Measurements from ENCODE around the gene GMNC. TPM values are rescaled to one million over a fixed set of nuclear protein-coding genes. Genes with fewer than 3 reads are reported as not detected.

The GMNC gene
- total RNA-seq, result under 0.01 and 0.26 TPM in 2 replicates

- TF ChIP-seq CTCF (IDR thresholded peaks at IDR 0.05; ENCODE audit: insufficient read depth, low read length, severe bottlenecking), result no peak
- Histone ChIP-seq H3K36me3 (ENCODE audit: control insufficient read depth, insufficient read depth, low read length) (no peaks in the 10 kb centered on the region), H3K27me3 (ENCODE audit: control insufficient read depth, insufficient read depth, low read length) (no peaks in the 10 kb centered on the region), H3K4me3 (ENCODE audit: low read depth, low read length) (peak within 1 kb of the TSS; percentile 57)
- DNase-seq (ENCODE audit: low read depth) (peak; percentile 80), FAIRE-seq (no peak)
These were observed at the start of gene GMNC for GRCh38 chr3:190862209-190863118. Gene GMNC (minus strand): TSS chr3:190862694. CDS start chr3:190862615, 79 bp downstream.

- Histone ChIP-seq H3K36me3 (ENCODE audit: control insufficient read depth, insufficient read depth, low read length) (no peaks in the 10 kb centered on the region), H3K4me3 (ENCODE audit: low read depth, low read length) (no peak overlapping the region), H3K27me3 (ENCODE audit: control insufficient read depth, insufficient read depth, low read length) (no peaks in the 10 kb centered on the region)
- FAIRE-seq (no peak), DNase-seq (ENCODE audit: low read depth) (peak; percentile 61)
- no peak for TF ChIP-seq CTCF (IDR thresholded peaks at IDR 0.05; ENCODE audit: insufficient read depth, low read length, severe bottlenecking)
These were observed 48.9 kb upstream of the GMNC start for GRCh38 chr3:190911382-190911781.

- Histone ChIP-seq H3K27me3 (ENCODE audit: control insufficient read depth, insufficient read depth, low read length) (no peaks in the 10 kb centered on the region), H3K36me3 (ENCODE audit: control insufficient read depth, insufficient read depth, low read length) (no peaks in the 10 kb centered on the region), H3K4me3 (ENCODE audit: low read depth, low read length) (no peak overlapping the region)
- no peak for TF ChIP-seq CTCF (IDR thresholded peaks at IDR 0.05; ENCODE audit: insufficient read depth, low read length, severe bottlenecking)
- DNase-seq (ENCODE audit: low read depth) (no peak), FAIRE-seq (no peak)
These were observed 47.4 kb upstream of the GMNC start for GRCh38 chr3:190909908-190910307.

- Histone ChIP-seq H3K36me3 (ENCODE audit: control insufficient read depth, insufficient read depth, low read length) (no peaks in the 10 kb centered on the region), H3K27me3 (ENCODE audit: control insufficient read depth, insufficient read depth, low read length) (no peaks in the 10 kb centered on the region), H3K4me3 (ENCODE audit: low read depth, low read length) (no peak overlapping the region)
- FAIRE-seq (no peak), DNase-seq (ENCODE audit: low read depth) (no peak)
- no peak for TF ChIP-seq CTCF (IDR thresholded peaks at IDR 0.05; ENCODE audit: insufficient read depth, low read length, severe bottlenecking)
These were observed 40.7 kb upstream of the GMNC start for GRCh38 chr3:190903156-190903555.

- FAIRE-seq, result no peak
These were observed 39.8 kb upstream of the GMNC start for GRCh38 chr3:190902292-190902691.

More at GRCh38 chr3:190902292-190902691, 39.8 kb upstream of the GMNC start:
- Histone ChIP-seq H3K4me3 (ENCODE audit: low read depth, low read length) (no peak overlapping the region), H3K27me3 (ENCODE audit: control insufficient read depth, insufficient read depth, low read length) (no peaks in the 10 kb centered on the region), H3K36me3 (ENCODE audit: control insufficient read depth, insufficient read depth, low read length) (no peaks in the 10 kb centered on the region)
- peak; percentile 59 for DNase-seq (ENCODE audit: low read depth)
- no peak for TF ChIP-seq CTCF (IDR thresholded peaks at IDR 0.05; ENCODE audit: insufficient read depth, low read length, severe bottlenecking)
